IPS-18a (cell line): ENCODE results near the gene DLGAP4.

Experiments
- H3K27ac ChIP-seq: one replicate; pipeline ENCODE4 v1.5.1; 2013; ENCODE audit warnings: low read length
- H3K27me3 ChIP-seq: one replicate; pipeline ENCODE4 v1.6.1; 2013; ENCODE audit warnings: mild to moderate bottlenecking, low read length; ENCODE audit not compliant: control insufficient read depth, insufficient read depth
- H3K36me3 ChIP-seq: one replicate; pipeline ENCODE4 v1.6.1; 2013; ENCODE audit warnings: low read depth, low read length; ENCODE audit not compliant: control insufficient read depth
- H3K4me1 ChIP-seq: one replicate; pipeline ENCODE4 v1.6.1; 2013; ENCODE audit warnings: low read depth, low read length; ENCODE audit not compliant: control insufficient read depth
- H3K4me3 ChIP-seq: one replicate; pipeline ENCODE4 v1.5.1; 2013; ENCODE audit warnings: low read length
- H3K9ac ChIP-seq: one replicate; pipeline ENCODE4 v1.6.1; 2013; ENCODE audit warnings: mild to moderate bottlenecking, low read length, moderate library complexity
- H3K9me3 ChIP-seq: one replicate; pipeline ENCODE4 v1.6.1; 2013; ENCODE audit warnings: low read depth, low read length; ENCODE audit not compliant: control insufficient read depth

DLGAP4 gene

DNA sequence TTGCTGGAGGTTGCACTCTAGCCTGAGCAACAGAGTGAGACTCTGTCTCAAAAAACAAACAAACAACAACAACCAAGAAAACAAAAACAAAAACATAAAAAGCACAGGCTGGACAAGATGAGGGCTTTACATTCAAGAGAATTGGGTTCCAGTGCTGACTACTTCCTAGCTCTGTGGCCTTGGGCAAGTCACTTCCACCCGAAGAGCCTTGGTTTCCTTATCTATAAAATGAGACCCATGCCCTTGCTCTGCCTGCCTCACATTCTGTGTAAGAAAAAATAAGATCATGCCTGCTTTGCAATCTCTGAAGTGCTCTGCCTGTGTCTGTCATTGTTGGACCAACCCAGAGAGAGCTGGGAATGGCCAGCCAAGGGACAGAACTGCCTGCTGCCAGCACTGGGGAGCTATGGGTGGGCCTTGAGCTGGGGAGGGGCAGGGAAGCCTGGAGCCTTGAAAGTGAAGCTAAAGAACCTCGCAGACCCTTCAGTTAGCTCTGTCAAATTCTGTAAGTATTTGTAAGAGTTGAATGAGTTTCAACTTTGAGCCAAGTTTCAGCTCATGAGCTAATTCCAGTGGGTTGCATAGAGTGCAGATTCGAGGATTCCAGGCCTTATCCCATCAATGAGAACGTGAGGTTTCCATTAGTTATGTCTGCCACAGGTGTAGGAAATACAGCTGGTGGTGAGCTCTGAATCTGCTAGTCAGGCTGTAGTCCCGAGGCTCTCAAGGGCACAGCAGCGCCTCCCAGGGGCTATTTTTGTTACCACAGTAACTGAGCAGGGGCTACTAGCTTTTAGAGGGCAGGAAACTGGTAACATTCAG lies 93.2 kb downstream of the DLGAP4 start:
- H3K9me3 ChIP-seq, result no peaks in the 10 kb centered on the region
- H3K27me3 ChIP-seq, result no peaks in the 10 kb centered on the region
- H3K27ac ChIP-seq, result no peak overlapping the region
- H3K9ac ChIP-seq, result no peak overlapping the region
- no peak overlapping the region for H3K4me3 ChIP-seq
- H3K36me3 ChIP-seq, result no peaks in the 10 kb centered on the region
- H3K4me1 ChIP-seq, result no peaks in the 10 kb centered on the region

- Histone ChIP-seq H3K9ac (no peak overlapping the region), H3K4me1 (no peaks in the 10 kb centered on the region), H3K27ac (no peak overlapping the region), H3K36me3 (no peaks in the 10 kb centered on the region), H3K4me3 (no peak overlapping the region), H3K27me3 (no peaks in the 10 kb centered on the region), H3K9me3 (no peaks in the 10 kb centered on the region)
Measured at GRCh38 chr20:36399969-36400545, 93.9 kb downstream of the DLGAP4 start.

GRCh38 chr20:36400909-36401735 lies 95.0 kb downstream of the DLGAP4 start:
- no peaks in the 10 kb centered on the region for H3K4me1 ChIP-seq
- H3K27ac ChIP-seq, result no peak overlapping the region
- no peaks in the 10 kb centered on the region for H3K27me3 ChIP-seq
- no peak overlapping the region for H3K4me3 ChIP-seq
- no peak overlapping the region for H3K9ac ChIP-seq
- H3K9me3 ChIP-seq, result no peaks in the 10 kb centered on the region
- no peaks in the 10 kb centered on the region for H3K36me3 ChIP-seq

- no peak overlapping the region for H3K4me3 ChIP-seq
- no peak overlapping the region for H3K9ac ChIP-seq
- no peaks in the 10 kb centered on the region for H3K4me1 ChIP-seq
- no peak overlapping the region for H3K27ac ChIP-seq
- no peaks in the 10 kb centered on the region for H3K9me3 ChIP-seq
- no peaks in the 10 kb centered on the region for H3K27me3 ChIP-seq
- H3K36me3 ChIP-seq, result no peaks in the 10 kb centered on the region
Measured at GRCh38 chr20:36402708-36403107, 96.6 kb downstream of the DLGAP4 start.

- no peaks in the 10 kb centered on the region for H3K27me3 ChIP-seq
- H3K9me3 ChIP-seq, result no peaks in the 10 kb centered on the region
- no peaks in the 10 kb centered on the region for H3K4me1 ChIP-seq
- H3K9ac ChIP-seq, result no peak overlapping the region
- no peak overlapping the region for H3K4me3 ChIP-seq
- H3K36me3 ChIP-seq, result no peaks in the 10 kb centered on the region
- H3K27ac ChIP-seq, result no peak overlapping the region
Measured at GRCh38 chr20:36404435-36404978, 98.4 kb downstream of the DLGAP4 start.

- no peak overlapping the region for H3K4me3 ChIP-seq
- no peaks in the 10 kb centered on the region for H3K27me3 ChIP-seq
- no peak overlapping the region for H3K27ac ChIP-seq
- H3K9ac ChIP-seq, result no peak overlapping the region
- no peaks in the 10 kb centered on the region for H3K36me3 ChIP-seq
- H3K9me3 ChIP-seq, result no peaks in the 10 kb centered on the region
- no peaks in the 10 kb centered on the region for H3K4me1 ChIP-seq
Measured at GRCh38 chr20:36405255-36405654, 99.1 kb downstream of the DLGAP4 start.

- Histone ChIP-seq H3K27ac (no peak overlapping the region), H3K27me3 (no peaks in the 10 kb centered on the region), H3K4me3 (no peak overlapping the region), H3K9ac (no peak overlapping the region), H3K9me3 (no peaks in the 10 kb centered on the region), H3K4me1 (no peaks in the 10 kb centered on the region), H3K36me3 (no peaks in the 10 kb centered on the region)
Measured at GRCh38 chr20:36407199-36407733, 101.1 kb downstream of the DLGAP4 start.

GRCh38 chr20:36408219-36408618 lies 102.1 kb downstream of the DLGAP4 start:
- Histone ChIP-seq H3K9me3 (no peaks in the 10 kb centered on the region), H3K27me3 (no peaks in the 10 kb centered on the region), H3K4me3 (no peak overlapping the region), H3K36me3 (no peaks in the 10 kb centered on the region), H3K27ac (no peak overlapping the region), H3K9ac (no peak overlapping the region), H3K4me1 (no peaks in the 10 kb centered on the region)

- no peak overlapping the region for H3K4me3 ChIP-seq
- no peaks in the 10 kb centered on the region for H3K9me3 ChIP-seq
- no peaks in the 10 kb centered on the region for H3K27me3 ChIP-seq
- H3K36me3 ChIP-seq, result no peaks in the 10 kb centered on the region
- H3K27ac ChIP-seq, result no peak overlapping the region
- H3K9ac ChIP-seq, result no peak overlapping the region
- no peaks in the 10 kb centered on the region for H3K4me1 ChIP-seq
Measured at GRCh38 chr20:36411861-36412454, 105.8 kb downstream of the DLGAP4 start.

GRCh38 chr20:36415475-36416002 lies 109.4 kb downstream of the DLGAP4 start:
- Histone ChIP-seq H3K9ac (no peak overlapping the region), H3K27ac (no peak overlapping the region), H3K4me3 (no peak overlapping the region), H3K4me1 (no peaks in the 10 kb centered on the region), H3K27me3 (no peaks in the 10 kb centered on the region), H3K9me3 (no peaks in the 10 kb centered on the region), H3K36me3 (no peaks in the 10 kb centered on the region)

DNA sequence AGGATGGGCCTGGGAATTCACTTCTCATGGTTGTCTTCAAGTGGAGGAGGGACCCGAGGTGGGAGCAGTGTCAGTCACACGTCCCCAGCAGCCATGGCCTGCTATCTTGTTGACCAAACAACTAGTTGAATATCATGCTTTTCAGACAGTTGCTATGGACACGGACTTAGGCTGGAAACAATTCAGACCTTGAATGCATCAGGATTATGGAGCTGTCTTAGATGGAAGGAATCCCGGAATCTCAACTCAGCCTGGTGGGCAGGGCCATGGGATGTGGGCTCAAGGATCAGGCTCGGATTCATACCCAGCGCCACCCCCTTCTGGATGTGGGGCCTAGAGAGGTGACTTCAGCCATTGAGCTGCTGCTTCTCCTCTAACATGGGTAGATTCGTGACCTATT lies 112.6 kb downstream of the DLGAP4 start:
- Histone ChIP-seq H3K27me3 (no peaks in the 10 kb centered on the region), H3K27ac (no peak overlapping the region)

More for the DNA sequence above, 112.6 kb downstream of the DLGAP4 start:
- Histone ChIP-seq H3K36me3 (no peaks in the 10 kb centered on the region), H3K4me1 (no peaks in the 10 kb centered on the region), H3K9me3 (no peaks in the 10 kb centered on the region), H3K9ac (no peak overlapping the region), H3K4me3 (no peak overlapping the region)
